IPS DF 6.9 (cell line): ENCODE measurements around the gene KRTAP5-3.

ENCODE experiments used
- DNase-seq: peaks from one replicate; pipeline ENCODE4 v3.0.0-alpha.2; 2013; ENCODE audit warnings: low read depth, low spot score
- H3K27ac ChIP-seq: one replicate; pipeline ENCODE4 v1.5.1; 2013; ENCODE audit warnings: low read length, control low read depth
- H3K27me3 ChIP-seq: 2 replicates; pipeline ENCODE4 v1.6.1; 2013; ENCODE audit warnings: mild to moderate bottlenecking, low read length; ENCODE audit not compliant: control insufficient read depth, insufficient read depth
- H3K36me3 ChIP-seq: 2 replicates; pipeline ENCODE4 v1.6.1; 2013; ENCODE audit warnings: low read length; ENCODE audit not compliant: control insufficient read depth, insufficient read depth
- H3K4me1 ChIP-seq: 2 replicates; pipeline ENCODE4 v1.6.1; 2013; ENCODE audit warnings: low read length; ENCODE audit not compliant: control insufficient read depth, insufficient read depth
- H3K4me3 ChIP-seq: 2 replicates; pipeline ENCODE4 v1.5.1; 2013; ENCODE audit warnings: mild to moderate bottlenecking, low read length
- H3K9me3 ChIP-seq: 2 replicates; pipeline ENCODE4 v1.6.1; 2013; ENCODE audit warnings: low read length, inconsistent platforms; ENCODE audit not compliant: control insufficient read depth, insufficient read depth
- WGBS: extraction: QIAGEN DNeasy Blood & Tissue Kit; methylation state at CpG from one replicate; pipeline ENCODE4 v1.1.7; 2013; ENCODE audit warnings: mixed read lengths, missing lambda C conversion rate; ENCODE audit not compliant: insufficient read length, insufficient coverage; 5-methylcytosine and 5-hydroxymethylcytosine counted together

Gene KRTAP5-3

GRCh38 chr11:1559111-1559951, 48.9 kb downstream of the KRTAP5-3 start:
- no peak overlapping the region for H3K4me3 ChIP-seq
- H3K27ac ChIP-seq = no peak overlapping the region
- H3K4me1 ChIP-seq = peaks cover 30% of the 10 kb centered on the region
- no peak for DNase-seq
- H3K27me3 ChIP-seq = no peaks in the 10 kb centered on the region
- no CpG with 5 or more reads among the region's 29 CpGs for WGBS
- H3K9me3 ChIP-seq = no peaks in the 10 kb centered on the region
- H3K36me3 ChIP-seq = no peaks in the 10 kb centered on the region; the same call in 1 of the 2 replicates

- no peak overlapping the region for H3K27ac ChIP-seq
Observed at GRCh38 chr11:1558775-1559110, 49.5 kb downstream of the KRTAP5-3 start.

GRCh38 chr11:1557904-1558774, 50.1 kb downstream of the KRTAP5-3 start:
- no peaks in the 10 kb centered on the region for H3K27me3 ChIP-seq
- peaks cover 29% of the 10 kb centered on the region for H3K4me1 ChIP-seq
- H3K36me3 ChIP-seq = no peaks in the 10 kb centered on the region; the same call in 1 of the 2 replicates
- no peaks in the 10 kb centered on the region for H3K9me3 ChIP-seq
- no CpG with 5 or more reads among the region's 29 CpGs for WGBS
- no peak overlapping the region for H3K27ac ChIP-seq
- no peak for DNase-seq
- H3K4me3 ChIP-seq = no peak overlapping the region

More at GRCh38 chr11:1558775-1559110, 49.5 kb downstream of the KRTAP5-3 start:
- Histone ChIP-seq H3K27me3 (no peaks in the 10 kb centered on the region), H3K4me1 (peaks cover 29% of the 10 kb centered on the region), H3K36me3 (no peaks in the 10 kb centered on the region; the same call in 1 of the 2 replicates), H3K9me3 (no peaks in the 10 kb centered on the region), H3K4me3 (no peak overlapping the region)
- no peak for DNase-seq
- no CpG with 5 or more reads among the region's 12 CpGs for WGBS
